Stimulated activated naive CD4-positive, alpha-beta T cell treated with Interleukin-2 at 50 U/mL for 16 hours (primary cell): ENCODE measurements around the gene SEMA6B.

Experiments
- DNase-seq: peaks from one replicate; lab custom pipeline; 2025; lab: John Stamatoyannopoulos, UW

Gene SEMA6B

GRCh38 chr19:4525563-4526002 is 33.9 kb downstream of the SEMA6B start:
- no peak for DNase-seq

GRCh38 chr19:4524808-4525562 is 34.5 kb downstream of the SEMA6B start:
- DNase-seq: peak; percentile 52

- DNase-seq: no peak
These were observed 36.0 kb downstream of the SEMA6B start for GRCh38 chr19:4523306-4524110.

GRCh38 chr19:4522291-4523002 is 37.0 kb downstream of the SEMA6B start:
- no peak for DNase-seq

- no peak for DNase-seq
These were observed 37.6 kb downstream of the SEMA6B start for GRCh38 chr19:4521888-4522242.

- no peak for DNase-seq
These were observed 38.2 kb downstream of the SEMA6B start for GRCh38 chr19:4521170-4521887.

- DNase-seq: no peak
These were observed 39.8 kb downstream of the SEMA6B start for GRCh38 chr19:4519521-4520277.

GRCh38 chr19:4519172-4519496 is 40.4 kb downstream of the SEMA6B start:
- no peak for DNase-seq

- DNase-seq: no peak
These were observed 40.9 kb downstream of the SEMA6B start, which contains the start of gene PLIN4 for GRCh38 chr19:4518345-4519171. Gene PLIN4, minus strand, starts transcription at chr19:4518486. Its CDS starts 214 bp downstream, at chr19:4518272.

GRCh38 chr19:4517451-4518057 is 41.9 kb downstream of the SEMA6B start:
- DNase-seq: no peak

- no peak for DNase-seq
These were observed 42.6 kb downstream of the SEMA6B start for GRCh38 chr19:4516939-4517300.

GRCh38 chr19:4516199-4516938 is 43.1 kb downstream of the SEMA6B start:
- DNase-seq: no peak

GRCh38 chr19:4515732-4516131 is 43.8 kb downstream of the SEMA6B start:
- DNase-seq: no peak

- no peak for DNase-seq
These were observed 46.2 kb downstream of the SEMA6B start for GRCh38 chr19:4513248-4513647.

GRCh38 chr19:4512070-4512469 is 47.4 kb downstream of the SEMA6B start:
- no peak for DNase-seq

- DNase-seq: no peak
These were observed 48.0 kb downstream of the SEMA6B start for GRCh38 chr19:4511300-4512054.

- DNase-seq: no peak
These were observed 48.8 kb downstream of the SEMA6B start for GRCh38 chr19:4510435-4511255.

GRCh38 chr19:4508698-4509097 is 50.8 kb downstream of the SEMA6B start:
- no peak for DNase-seq
